Activated CD8-positive, alpha-beta memory T cell treated with anti-CD3 and anti-CD28 coated beads for 1 hour (primary cell): ENCODE measurements around the gene SIRT5.

Source experiments
- DNase-seq, 2 donors: peaks; one replicate each; pipeline ENCODE4 v3.0.0-alpha.2; 2020; ENCODE audit warnings: low read depth in 1 of 2; ENCODE audit errors: extremely low read depth in 1 of 2

Gene SIRT5

GRCh38 chr6:13629459-13630116, 55.2 kb downstream of the SIRT5 start:
- DNase-seq: no peak

GRCh38 chr6:13630499-13630898, 56.1 kb downstream of the SIRT5 start:
- DNase-seq: no peak

DNA sequence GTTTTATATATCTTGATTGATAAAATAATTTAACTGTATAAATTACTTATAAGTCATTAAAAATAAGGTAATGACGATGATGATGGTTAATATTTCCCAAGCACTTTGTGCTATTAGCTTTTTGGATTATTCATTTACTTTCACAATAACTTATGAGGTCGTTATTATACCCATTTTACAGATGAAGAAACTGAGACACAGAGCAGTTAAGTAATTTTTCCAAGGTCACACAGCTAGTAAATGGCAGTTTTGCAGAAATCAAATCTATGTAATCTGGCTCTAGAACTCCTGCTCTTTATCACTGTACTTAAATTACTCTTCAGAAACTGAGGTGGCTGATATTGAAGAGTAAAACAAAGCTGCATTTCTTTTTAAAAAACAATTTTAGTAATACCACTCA, 58.9 kb downstream of the SIRT5 start:
- no peak for DNase-seq

GRCh38 chr6:13635948-13636658, 61.7 kb downstream of the SIRT5 start:
- DNase-seq: no peak

DNA sequence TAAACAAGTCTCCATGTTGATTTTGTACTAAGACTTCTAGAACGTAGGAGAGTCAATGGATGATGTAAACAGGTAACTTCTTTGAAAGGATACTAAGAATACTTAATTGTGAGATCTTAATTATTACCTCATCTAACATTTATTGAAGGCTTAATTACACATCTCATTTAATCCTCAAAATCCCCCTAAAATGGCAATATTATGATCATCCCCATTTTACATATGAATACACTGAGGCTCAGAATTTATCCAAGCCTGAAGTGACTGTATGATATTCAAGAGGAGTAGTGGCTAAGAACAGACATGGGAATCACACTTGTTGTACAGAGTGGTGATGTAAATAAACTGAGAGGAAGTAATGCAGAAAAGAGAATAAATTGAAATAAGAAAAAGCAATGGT, 63.6 kb downstream of the SIRT5 start:
- no peak for DNase-seq

GRCh38 chr6:13638626-13639025, 64.2 kb downstream of the SIRT5 start:
- no peak for DNase-seq

GRCh38 chr6:13641315-13641714, 66.9 kb downstream of the SIRT5 start:
- no peak for DNase-seq

GRCh38 chr6:13643125-13643524, 68.7 kb downstream of the SIRT5 start:
- DNase-seq: no peak

DNA sequence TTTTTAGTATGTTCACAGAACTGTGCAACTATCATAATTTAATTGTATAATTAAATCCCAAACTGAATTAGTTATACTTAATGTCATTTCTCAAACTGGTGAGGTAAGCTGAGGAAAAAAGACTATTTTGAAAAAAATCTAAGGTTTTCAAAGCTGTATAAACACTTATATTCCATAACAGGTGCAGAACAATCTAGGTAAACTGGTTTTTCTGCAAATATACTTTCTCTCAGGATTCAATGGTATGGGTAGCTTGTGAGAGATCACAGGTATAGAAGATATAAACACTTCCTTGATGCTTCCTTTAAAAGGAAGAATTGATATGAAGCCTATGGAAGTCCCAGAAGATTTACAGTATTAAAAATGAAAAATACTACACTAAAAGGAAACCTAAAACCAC, 74.4 kb downstream of the SIRT5 start:
- DNase-seq: no peak

- DNase-seq: no peak
Observed at GRCh38 chr6:13649393-13649792, 75.0 kb downstream of the SIRT5 start.

DNA sequence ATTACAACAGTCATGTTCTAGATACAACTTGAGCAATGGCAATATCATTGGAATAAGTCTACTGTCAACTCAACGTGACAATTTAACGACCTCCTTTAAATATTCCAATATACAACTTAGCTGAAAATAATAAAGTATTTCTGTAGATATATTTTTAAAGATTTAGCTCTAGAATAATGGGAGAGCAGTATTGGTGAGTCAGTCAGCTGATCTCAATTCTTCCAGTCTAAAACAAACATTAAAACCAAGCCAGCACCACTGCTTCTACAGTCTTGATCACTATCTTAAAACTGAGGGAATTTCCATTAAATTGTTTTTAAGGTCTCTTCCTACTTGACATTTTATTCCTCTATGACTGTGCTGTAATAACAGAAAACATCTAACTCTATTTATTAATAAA, 78.9 kb downstream of the SIRT5 start:
- DNase-seq: no peak

GRCh38 chr6:13654496-13654895, 80.1 kb downstream of the SIRT5 start:
- DNase-seq: no peak

GRCh38 chr6:13655700-13656099, 81.3 kb downstream of the SIRT5 start:
- no peak for DNase-seq

DNA sequence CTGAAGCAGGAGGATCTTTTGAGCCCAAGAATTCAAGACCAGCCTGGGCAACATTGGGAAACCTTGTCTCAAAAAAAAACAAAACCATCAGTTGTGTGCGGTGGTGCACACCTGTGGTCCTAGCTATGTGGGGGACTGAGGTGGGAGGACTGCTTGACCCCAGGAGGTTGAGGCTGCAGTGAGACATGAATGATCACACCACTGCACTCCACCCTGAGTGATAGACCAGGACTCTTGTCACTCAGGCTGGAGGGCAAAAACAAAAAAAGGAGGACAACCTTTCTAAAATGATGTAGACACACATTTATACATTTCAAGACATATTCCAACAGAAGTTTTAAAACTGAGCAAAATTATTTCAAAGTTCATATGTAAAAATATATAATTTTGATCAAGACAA, 85.9 kb downstream of the SIRT5 start:
- DNase-seq: no peak

DNA sequence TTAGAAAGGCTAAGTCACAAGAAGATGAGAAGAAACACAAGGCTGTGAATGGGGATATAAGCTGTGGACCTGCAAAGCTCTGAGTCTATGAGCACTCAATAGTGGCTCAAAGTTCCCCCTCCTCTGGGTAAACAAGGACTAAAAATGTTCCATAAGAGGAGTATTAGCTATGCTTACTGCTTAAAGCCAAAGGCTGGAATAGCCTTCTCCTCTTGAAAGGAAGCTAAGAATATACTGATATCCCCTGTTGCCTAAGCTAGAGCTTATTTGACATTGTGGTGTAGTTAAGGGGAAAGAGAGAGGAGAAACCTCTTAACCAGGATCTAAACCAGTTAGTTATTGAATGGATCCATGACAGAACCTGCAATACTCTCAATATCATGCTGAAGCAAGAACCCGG, 86.5 kb downstream of the SIRT5 start:
- no peak for DNase-seq

DNA sequence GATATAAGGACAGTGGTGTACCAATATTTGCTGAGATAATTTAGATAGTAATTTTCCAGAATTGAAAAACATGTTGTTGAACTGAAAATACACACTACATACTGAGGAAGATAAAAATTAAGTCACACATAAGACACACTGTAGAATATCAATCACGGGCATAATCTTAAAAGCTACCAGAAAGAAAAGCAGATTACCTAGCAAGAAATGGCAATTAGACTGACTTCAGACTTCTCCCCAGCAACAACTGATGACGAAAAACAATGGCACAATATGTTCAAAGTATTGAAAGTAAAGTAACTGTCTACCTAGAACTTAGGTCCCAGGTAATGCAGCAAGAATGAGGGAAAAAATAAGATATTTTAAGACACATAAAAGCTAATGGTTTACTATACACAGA, 87.2 kb downstream of the SIRT5 start:
- no peak for DNase-seq

DNA sequence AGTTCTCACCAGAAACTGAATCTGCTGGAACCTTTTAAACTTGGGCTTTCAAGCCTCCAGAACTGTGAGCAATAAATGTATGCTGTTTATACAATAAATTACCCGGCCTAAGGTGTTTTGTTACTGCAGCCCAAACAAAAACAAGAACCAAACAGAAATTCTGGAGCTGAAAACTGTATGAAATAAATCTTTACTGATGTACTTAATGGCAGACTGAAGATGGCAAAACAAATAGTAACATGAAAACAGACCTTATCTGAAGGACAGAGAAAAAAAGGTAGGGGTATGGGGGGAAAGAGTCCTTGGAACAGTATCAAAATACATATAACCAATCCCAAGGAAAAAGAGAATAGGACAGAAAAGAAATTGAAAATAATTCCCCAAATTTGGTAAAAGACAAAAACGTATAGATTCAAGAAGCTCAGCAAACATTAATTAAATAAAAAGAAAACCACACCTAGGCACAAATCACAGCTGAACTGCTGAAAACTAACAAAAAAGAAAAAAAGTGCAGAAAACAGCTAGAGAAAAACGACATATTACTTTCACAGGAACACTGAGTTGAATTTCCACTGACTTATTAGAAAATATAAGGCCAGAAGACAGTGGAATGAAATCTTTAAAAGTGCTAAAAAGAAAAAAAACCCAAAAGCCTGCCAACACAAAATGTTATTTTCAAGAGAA, 88.4 kb downstream of the SIRT5 start:
- DNase-seq: no peak

DNA sequence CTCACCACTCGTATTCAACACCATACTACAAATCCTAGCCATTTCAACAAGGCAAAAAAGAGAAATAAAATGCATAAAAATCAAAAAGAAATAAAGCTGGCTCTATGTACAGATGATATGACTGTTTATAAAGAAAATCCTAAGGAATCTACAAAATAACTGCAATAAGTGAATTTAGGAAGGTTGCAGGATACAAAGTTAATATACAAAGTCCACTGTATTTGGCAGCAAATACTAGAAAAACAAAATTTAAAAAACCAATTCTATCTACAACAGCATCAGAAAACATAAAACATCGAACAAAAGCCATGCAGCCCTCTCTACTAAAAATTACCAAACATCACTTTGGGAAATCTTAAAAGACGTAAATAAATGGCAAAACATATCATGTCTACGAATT, 89.6 kb downstream of the SIRT5 start:
- no peak for DNase-seq
